Measurements from ENCODE around the gene PDGFB.

The PDGFB gene

DNA sequence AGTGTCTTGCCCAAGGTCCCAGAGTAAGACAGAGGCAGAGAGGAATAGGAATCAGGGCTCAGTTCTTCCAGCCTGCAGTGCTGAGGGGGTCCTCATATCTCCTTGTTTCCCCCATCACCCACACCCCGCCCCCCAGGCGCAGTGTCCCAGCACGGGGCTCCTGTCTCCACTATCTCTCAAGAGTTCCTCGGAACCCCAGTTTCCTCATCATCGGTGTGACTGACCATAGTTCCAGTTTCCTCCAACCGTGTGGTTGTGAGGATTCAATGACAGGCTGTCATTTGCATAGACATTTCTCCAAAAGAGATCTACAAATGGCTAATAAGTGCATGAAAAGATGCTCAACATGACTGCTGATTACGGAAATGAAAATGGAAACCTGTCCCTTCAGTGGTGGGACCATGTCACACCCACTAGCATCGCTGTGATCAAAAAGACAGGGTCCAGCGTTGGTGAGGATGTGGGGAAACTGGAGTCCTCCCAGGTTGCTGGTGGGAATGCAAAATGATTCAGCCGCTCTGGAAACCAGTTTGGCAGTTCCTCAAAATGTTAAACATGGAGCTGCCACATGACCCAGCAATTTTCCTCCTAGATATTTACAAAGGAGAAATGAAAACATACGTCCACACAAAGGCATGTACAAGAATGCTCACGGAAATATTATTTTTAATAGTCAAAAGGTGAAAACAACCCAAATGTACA lies 31.8 kb upstream of the PDGFB start:
- DNase-seq = no peak

DNA sequence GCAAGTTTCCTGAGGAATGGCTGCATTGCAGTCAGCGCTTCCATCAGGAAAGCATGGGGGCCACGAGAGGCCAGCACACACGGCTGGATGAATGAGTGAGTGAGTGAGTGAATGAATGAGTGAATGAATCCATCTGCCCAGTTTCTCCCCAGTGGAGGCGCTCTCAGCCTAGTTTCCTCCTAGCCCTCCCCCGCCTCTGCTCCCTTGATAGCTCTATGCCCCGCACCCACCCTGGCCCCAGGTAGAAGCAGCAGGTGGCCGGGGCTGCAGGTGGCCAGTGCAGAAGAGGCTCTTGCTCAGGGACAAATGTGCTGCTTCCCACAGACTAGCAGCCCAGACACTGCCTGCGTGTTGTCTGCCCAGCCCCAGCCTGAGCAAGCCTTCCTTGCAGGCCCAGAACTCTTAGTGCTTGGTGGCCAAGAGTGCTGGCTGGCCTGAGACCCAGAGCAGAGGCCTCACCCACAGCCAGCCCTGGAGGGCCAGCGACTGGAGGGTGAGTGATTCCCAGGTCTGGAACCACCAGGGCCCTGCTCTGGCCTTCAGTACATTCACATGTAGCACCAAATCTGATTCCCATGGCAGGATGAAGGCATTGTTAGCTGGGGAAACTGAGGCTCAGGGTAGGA lies 31.1 kb upstream of the PDGFB start:
- DNase-seq = no peak

DNA sequence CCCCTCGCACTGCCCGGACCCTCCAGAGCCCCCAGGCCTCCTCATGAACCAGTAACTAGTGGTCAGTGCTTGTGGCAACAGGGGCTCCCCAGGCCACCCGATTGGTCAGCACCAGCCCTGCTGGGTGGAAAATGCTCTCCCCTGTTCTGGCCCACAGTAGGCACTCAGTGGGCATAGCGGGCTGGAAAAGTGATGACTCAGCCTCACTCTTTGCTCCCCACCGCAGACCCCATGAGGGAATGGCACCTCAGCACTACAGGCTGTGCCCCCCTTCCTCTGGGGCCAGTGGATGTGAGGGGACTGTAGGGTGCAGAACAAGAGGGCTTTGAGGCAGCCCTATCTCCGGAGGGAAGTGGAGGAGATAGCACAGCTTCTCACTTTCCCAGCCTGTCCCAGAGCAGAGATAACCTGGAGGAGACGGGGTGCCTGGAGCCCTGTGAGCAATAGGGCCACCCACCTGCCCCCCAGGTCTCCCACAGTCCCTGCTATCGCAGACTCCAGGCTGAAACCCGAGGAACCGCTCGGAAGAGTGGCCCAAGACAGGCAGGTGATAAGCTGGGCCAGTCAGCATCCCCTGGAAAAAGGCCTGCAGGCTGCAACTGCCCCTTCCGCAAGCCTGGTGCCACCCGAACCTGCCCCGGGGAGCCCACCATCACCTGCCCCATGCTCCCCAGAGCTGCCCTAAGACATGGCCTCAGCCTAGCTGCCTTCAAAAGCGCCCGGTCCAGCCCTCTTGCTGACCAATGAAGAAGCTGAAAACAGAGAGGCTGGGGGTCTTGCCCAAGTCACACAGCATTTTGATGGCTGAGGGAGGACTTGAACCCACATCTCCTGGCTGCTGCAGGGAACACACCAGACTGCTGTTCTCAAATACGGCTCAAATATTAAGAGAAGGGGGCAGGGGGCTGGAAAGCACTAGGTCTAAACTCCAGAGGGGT lies 29.4 kb upstream of the PDGFB start:
- DNase-seq = no peak

DNA sequence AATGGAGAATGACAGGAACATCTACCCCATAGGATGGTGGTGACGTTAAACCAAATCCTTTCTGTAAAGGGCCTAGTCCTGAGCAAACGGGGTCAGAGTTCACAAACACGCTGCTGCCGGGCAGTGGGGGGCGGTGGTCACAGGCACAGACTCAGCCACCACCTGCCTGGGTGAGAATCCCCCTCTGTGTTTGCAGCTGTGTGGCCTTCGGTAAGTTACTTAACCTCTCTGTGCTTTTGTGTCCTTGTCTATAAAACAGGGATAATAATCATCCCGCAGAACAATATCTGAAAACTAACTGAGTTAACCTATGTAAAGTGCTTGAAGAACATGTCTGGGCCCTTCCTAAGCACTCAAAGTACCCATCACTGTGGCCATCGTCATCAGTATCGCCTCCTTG lies 26.0 kb upstream of the PDGFB start:
- no peak for DNase-seq

DNA sequence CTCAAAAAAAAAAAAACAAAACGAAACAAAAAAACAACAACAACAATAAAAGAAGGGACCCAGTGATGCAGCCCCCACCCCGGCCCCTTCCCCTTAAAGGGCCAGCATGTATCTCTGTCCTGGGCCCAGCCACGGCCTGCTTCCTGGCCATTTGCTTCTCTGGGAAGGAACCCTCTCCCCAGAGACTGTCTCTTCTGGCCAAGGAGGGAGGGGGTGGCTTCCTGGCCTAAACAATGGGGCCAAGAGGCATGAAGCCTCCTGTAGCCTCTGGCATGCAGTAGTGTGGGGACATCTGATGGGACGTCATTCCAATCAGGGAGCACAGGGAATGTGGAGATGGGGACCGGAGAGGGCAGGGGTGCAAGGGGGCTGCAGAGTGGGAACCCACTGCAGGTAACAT lies 25.5 kb upstream of the PDGFB start:
- DNase-seq = no peak

DNA sequence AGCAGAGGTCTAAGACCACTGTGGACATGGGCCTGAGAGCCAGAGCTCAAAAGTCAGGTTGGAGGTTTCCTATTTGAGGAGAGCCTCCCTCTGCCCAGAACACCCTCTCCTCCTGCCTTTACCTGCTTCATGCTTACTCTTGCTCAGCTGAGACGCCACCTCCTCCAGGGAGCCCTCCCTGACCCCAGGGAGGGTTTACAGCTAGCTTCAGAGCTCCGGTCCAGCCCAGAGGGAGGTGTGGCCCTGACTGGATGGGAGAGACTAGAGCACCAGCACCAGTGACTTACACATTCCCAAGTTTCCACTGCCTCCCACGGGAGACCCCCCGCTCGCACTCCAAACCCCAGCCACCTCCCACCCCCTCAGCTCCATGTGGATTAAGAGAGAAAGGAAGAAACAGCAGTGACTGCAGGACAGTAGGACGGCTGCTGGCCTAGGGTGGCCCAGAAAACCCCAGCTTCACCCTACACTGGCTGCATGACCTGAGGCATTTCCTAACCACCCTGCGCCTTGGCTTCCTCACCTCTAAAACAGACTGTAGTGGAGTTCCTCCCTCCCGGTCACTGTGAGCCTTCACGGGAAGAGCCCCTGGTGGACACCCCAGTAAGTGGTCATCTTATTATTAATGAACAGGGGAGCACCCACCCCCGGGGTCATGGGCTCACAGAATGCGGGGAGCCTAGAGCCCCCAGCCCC lies 24.5 kb upstream of the PDGFB start:
- DNase-seq = no peak

DNA sequence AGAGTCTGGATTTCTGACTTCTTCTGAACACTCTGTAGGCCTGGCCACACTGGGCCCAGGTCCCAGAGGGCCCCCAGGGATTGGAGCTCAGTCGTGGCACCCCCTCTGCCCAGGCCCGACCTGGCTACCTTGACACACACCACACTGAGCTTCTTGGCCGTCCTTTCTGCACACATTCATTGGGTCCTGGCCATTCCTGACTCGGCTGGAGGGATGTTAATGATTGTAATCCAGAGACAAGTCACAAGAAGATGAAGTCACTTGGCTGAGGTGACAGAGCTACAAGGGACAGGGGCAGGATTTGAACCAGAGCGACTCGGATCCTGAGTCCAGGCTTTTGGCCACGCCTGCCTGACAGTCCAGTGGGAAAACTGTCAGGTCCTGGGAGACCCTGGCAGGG lies 23.9 kb upstream of the PDGFB start:
- DNase-seq = no peak

DNA sequence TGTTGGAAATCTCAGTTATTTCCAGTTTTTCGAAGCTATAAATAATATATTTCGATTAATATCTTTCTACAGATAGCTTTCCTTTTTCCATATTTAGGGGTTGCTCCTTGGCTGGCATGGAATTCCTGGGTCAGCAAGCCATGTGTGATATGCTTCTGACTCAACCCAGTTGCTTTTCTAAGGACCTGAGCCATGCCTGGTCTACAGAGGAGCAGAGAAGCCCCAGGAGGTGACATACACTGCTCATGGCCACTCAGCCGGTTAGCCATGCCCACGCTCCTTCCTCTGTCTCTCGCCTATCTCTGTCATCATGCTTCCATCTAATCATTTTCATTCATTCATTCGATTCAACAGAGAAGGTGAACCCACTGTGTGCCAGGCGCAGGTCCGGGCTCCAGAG lies 23.2 kb upstream of the PDGFB start:
- DNase-seq = no peak

DNA sequence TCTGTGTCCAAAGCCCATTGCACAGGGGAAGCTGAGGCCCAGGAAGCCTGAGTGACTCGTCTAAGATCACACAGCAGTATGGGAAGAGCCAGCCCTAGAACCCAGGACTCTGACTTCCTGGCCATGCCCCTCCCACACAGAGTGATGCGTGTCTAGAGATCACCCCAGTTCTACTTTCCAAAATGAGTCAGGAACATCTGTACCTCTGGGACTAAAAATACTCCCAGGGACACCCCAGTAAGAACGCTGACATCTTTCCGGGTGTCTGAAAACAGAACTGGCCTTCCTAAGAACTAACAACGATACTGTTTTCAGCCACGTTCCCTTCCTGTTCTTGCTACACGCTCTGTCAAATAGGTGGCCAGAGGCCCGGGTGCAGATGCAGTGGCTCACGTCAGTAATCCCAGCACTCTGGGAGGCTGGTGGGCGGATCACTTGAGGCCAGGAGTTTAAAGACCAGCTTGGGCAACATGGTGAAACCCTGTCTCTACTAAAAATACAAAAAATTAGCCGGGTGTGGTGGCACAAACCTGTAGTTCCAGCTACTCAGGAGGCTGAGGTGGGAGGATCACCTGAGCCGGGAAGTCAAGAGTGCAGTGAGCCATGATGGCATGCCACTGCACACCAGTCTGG lies 21.7 kb upstream of the PDGFB start:
- DNase-seq = no peak

DNA sequence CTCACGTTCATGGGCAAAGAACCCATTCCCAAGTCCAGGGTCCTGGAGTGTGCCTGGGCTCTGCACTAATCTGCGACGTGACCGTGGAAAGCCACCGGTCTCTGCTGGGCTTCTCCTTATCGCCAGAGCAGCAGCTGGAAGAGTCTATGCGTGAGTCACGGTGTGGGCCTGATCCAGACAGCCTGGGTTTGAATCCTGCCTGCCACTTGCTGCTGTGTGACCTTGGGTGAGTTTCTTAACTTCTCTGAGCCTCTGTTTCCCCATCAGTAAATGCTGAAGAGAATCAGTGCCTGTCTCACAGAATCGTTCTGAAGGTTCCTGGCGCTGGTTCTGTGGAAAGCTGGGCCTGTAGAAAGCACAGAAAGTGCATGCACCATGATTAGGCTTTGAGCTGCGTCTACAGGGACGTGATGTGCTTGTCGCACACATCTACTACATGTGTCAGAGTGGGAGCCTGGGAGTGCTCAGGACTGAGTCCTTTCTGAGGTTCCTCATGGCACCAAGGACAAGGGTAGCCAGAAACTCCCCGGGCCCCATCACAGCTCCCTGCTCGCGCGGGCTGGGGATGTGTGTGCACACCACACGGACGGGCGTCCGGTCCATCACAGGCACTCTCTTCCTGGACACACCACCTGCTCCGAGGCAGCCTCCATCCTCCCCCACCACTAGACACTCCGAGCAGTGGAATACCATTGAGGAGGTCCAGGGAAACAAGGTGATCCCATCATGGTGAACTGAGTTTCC lies 20.5 kb upstream of the PDGFB start:
- DNase-seq = no peak

DNA sequence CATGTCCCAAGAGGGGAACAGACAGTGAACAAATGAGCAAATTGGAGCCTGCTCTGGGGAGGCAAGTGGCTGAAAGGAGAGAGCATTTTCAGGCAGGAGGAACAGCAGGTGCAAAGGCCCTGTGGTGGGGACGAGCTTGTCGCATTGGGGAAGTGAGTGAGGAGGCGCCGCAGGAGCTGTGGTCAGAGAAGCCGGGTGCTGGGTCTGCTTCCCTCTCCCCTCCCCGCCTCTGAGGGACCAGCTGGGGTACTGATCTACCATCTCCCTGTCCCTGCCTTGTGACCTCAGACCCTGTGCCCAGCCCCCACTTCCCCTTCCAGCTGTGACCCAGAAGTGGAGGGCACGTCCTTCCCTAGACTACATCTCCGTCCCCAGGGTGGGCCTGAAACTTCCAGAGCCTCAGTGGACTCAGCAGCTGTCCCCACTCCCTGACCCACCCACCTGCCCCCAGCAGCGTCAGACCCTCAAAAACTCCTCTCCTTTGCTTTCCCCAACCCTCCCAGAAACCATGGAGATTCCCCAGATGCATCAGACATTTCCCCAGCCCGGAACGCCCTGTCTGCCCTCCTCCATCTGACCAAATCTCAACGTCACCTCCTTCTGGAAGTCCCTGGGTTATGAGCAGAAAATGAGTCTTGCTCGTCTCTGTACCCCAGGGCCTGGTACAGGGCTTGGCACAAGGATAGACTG lies 19.7 kb upstream of the PDGFB start:
- DNase-seq = no peak

DNA sequence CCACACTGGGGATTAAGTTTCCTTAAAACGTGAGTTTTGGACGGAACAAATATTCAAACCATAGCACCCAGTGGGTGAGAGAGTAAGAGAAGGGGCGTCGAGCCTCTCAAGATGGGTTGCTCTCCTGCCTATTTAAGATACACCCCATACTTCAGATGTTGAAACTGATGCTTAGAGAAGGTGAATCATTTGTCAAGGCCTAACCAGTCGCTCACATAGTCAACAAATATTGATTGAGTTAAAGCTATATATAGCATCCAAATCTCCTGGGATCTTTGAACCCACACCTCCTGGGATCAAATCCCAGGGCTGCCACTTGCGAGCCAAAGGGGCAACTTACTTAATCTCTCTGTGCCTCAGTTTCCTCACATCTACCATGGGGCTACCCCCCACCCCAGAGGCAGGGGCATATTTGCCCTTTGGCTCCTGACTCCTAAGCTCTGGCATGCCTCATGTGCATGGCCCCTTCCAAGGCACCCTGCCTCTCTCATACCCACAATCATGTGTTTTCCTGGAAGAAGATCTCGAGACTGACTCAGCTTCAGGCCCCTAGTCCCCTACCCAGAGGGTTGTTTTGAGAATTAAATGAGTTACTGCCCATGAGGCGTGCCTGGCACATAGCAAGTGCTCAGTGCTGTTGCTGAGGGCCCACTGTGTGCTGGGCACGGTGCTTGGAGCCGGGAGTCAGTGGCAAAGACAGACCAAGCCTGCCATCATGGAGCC lies 19.0 kb upstream of the PDGFB start:
- DNase-seq = no peak

DNA sequence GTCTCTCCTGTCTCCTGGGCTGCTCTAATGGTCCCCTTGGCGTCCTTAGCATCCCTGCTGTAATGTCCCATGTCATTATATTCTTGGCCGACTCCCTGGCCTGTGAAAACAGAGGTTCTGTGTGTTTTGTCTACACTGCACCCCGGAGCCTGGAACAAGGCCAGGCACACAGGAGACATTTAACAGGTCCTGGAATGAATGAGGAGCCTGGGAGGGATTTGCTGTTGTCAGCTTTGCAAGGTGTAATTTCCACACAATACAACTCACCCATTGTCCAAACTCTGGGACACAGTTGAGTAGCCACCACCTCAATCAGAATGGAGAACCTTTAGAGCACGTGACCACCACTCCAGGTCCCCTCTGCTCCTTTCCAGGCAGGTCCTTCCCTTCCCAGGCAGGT lies 14.9 kb upstream of the PDGFB start:
- no peak for DNase-seq

DNA sequence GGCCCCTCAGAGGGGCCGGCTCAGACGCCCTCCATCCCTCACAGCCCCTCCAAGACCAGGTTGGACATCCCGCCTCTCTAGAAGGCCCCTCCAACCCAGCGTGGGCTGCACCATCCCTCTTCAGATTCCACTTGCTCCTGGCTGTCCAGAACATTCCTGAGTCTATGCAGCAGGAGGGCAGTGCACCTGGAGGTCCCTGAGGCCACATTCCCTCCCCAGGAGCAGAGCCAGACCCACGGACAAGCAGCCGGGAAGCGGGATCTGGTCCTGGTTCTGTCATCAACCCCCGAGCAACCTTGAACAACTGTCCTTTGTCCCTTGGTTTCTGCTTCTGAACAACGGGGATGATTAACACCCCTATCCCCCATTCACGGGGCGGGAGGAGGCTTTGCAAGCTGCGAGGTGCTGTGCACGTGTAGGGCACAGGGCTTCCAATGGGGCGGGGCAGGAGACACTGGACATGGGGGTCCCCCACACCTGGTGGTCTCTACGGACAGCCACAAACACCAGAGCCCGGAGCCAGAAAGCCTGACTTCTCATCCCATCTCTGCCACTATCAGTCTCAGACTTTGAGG lies 13.2 kb upstream of the PDGFB start:
- no peak for DNase-seq

DNA sequence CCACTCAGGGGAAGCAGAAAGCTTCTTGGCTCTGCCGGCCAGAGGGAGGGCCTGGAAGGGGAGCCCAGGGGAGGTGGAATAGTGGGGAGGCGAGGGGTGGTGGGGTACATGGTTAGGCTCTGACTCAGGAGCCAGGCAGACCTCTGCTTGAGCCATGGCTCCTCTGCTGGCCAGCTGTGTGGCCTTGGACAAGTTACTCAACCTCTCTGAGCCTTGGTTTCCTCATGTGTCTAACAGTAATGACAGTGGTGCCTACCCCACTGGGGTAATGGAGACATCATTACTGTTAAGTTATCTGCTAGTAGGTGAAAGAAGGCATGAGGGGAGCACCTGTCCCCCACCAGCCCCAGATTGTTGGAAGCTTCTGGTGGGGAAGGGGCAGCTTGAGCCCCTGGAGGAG lies 12.2 kb upstream of the PDGFB start:
- no peak for DNase-seq

DNA sequence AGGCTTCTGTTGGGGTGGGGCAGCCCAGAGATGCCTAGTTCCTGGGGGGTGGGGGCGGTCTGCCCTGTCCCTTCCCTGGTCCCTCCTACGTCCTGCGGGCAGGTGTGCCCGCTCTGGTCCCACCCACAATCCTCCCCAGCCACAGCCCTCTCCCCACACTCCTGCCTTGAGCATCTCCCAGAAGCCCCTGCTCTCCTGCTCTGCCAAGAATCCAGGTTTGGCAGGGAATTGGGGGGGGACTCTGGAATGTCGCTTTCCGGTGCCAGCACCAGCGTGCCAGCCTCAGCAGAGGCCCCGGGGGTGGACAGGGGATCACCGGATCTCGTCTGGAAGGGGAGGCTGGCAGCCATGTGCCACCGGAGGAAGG lies 11.4 kb upstream of the PDGFB start:
- no peak for DNase-seq

DNA sequence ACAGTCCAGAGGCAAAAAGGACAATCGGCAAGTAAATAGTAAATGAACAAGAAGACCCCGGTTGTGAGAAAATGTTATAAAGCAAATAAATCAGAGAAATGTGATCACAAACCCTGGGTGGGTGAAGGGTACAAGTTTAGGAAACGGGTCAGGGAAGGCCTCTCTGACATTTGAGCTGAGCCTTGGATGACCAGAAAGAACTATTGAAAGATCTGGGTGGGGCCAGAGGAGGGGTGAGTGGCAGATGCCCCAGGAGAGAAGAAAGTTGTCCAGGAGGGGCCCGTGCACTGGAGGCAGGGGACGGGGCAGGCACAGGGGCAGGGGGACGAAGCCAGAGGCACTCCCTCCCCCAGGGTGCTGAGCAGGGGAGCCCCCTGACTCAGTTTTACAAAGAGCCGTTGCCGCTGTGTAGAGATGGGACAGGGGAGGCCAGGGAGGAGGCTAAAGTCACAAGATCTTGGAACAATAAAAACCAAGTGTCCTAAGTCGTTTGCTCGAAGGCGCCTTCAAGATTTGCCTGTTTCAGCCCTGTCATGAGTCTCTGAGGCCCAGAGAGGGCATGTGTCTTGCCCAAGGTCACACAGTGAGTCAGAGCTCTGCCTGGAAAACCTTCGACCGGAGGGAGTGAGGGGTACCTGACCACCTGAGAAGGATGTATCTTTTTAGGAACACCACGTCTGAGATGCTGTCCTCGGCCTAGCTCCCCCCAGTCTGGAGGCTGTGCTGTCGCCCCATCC lies 10.8 kb upstream of the PDGFB start:
- DNase-seq = no peak

DNA sequence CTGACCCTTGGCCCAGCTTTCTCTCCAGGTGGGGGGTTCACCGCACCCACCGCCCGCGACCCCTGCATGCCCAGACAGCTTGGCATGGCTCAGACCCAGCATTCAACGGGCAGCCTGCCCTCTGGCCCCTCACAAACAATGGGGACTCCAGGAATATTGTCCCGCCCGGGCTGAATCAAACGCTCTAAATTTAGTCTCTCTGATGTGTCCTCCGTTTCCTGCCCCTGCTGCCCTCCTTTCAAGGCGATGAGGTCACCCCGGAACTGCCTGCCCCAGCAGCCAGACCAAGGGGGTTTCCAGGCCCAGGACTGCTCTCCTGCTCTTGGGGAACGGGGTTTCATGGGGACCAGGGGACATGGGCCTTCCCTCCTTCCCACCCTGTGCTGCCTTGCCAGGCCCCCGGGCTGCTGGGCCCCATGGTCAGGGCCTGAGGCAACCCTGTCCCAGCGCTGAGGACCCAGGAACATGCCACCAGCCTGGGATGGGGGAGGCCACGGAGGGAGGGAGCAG lies 10.1 kb upstream of the PDGFB start:
- no peak for DNase-seq

DNA sequence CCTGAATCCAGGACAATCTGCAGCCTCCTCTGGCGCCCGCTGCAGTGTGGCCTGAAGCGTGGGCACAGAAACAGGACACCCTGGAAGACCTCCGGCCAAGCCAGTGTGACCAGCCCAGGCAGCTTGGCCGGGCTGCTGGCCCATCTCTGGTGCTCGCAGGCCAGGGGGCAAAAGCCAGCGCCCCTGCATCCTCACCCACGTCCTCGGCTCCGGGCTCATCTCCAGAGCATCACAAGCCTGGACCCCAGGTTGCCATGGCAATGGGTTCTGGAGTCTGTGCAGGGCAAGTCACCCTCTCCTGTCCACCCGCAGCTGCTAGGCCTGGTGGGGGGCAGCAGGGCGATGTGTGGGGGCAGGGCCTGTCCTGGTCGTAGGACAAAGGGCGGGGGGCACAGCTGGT lies 9.3 kb upstream of the PDGFB start:
- DNase-seq = no peak
